CD4-positive, alpha-beta T cell (primary cell): ENCODE data around the gene LRAT. TPM values are rescaled to one million over a fixed set of nuclear protein-coding genes. Genes with fewer than 3 reads are reported as not detected.

Experiments used
- ATAC-seq: fragments of 200-7000 bp; cut with Tn5 transposase; one replicate; pipeline ENCODE4 v1.10.0; 2022; ENCODE audit warnings: mild to moderate bottlenecking; ENCODE audit not compliant: poor library complexity
- CTCF ChIA-PET: fragments of 350-600 bp; sonication (Branson Sonifier 250); formaldehyde crosslinking; loops from one replicate; lab custom pipeline; 2021; ENCODE audit warnings: antibody characterized with exemption, inconsistent platforms; lab: Charles Lee
- POLR2A ChIA-PET: fragments of 350-600 bp; sonication (Branson Sonifier 250); formaldehyde crosslinking; loops from one replicate; lab custom pipeline; 2021; ENCODE audit warnings: antibody characterized with exemption, inconsistent platforms; lab: Charles Lee
- DNase-seq, 14 experiments: peaks; one replicate each; pipeline ENCODE4 v3.0.0-alpha.2; 2013 to 2020; ENCODE audit warnings: mixed read lengths in 2 of 14
- H3K27ac ChIP-seq, 2 donors: one replicate each; pipeline versions ENCODE4 v1.5.1 to v1.7.0; 2013; ENCODE audit warnings: low read length in 2 of 2, low read depth in 1 of 2, mild to moderate bottlenecking in 1 of 2
- H3K27me3 ChIP-seq, 2 experiments: 1 replicate in 1 of 2; 2 replicates in 1 of 2; pipeline versions ENCODE4 v1.6.1 to v1.7.0; 2013; ENCODE audit warnings: low read length in 2 of 2, control low read depth in 1 of 2, mild to moderate bottlenecking in 1 of 2, moderate library complexity in 1 of 2; ENCODE audit not compliant: insufficient read depth in 2 of 2, control insufficient read depth in 1 of 2
- H3K36me3 ChIP-seq: one replicate; pipeline ENCODE4 v1.6.1; 2013; ENCODE audit warnings: low read length, control low read depth; ENCODE audit not compliant: insufficient read depth
- H3K4me1 ChIP-seq: one replicate; pipeline ENCODE4 v1.6.1; 2013; ENCODE audit warnings: low read length, control low read depth; ENCODE audit not compliant: insufficient read depth
- H3K4me3 ChIP-seq: one replicate; pipeline ENCODE4 v1.5.1; 2013; ENCODE audit warnings: mild to moderate bottlenecking, low read length, moderate library complexity
- H3K9me3 ChIP-seq, 2 experiments: 1 replicate in 1 of 2; 2 replicates in 1 of 2; pipeline versions ENCODE4 v1.6.1 to v1.7.0; 2013; ENCODE audit warnings: low read length in 2 of 2, mild to moderate bottlenecking in 2 of 2, control low read depth in 1 of 2, moderate library complexity in 1 of 2; ENCODE audit not compliant: control insufficient read depth in 1 of 2, insufficient read depth in 1 of 2
- H3K27ac Mint-ChIP-seq: one replicate; pipeline ENCODE4 v1.8.0; 2020; ENCODE audit warnings: mixed read lengths
- H3K27me3 Mint-ChIP-seq: one replicate; pipeline ENCODE4 v1.8.0; 2021; ENCODE audit warnings: mixed read lengths
- H3K36me3 Mint-ChIP-seq: one replicate; pipeline ENCODE4 v1.8.0; 2021; ENCODE audit warnings: low read depth, mixed read lengths
- H3K4me1 Mint-ChIP-seq: one replicate; pipeline ENCODE4 v1.8.0; 2021; ENCODE audit warnings: low read depth, mixed read lengths
- H3K4me3 Mint-ChIP-seq: one replicate; pipeline ENCODE4 v1.8.0; 2020; ENCODE audit warnings: mild to moderate bottlenecking, mixed read lengths
- H3K9me3 Mint-ChIP-seq: one replicate; pipeline ENCODE4 v1.8.0; 2020; ENCODE audit warnings: mixed read lengths
- intact Hi-C, 2 experiments: fragments of 100-400 bp; cut with DNase I in 1 of 2; cut with micrococcal nuclease in 1 of 2; formaldehyde crosslinking; loops; one replicate each; pipeline versions ENCODE4 v1.15.1 to v1.9.0; 2023 to 2025; cut with DNase I, micrococcal nuclease
- total RNA-seq, 174 experiments: library from RNA in 2 of 174; stranded (reverse) in 2 of 174; gene quantifications; one replicate each; pipeline ENCODE4 v1.2.3 and lab custom pipeline; 2021 to 2026
- TF ChIP-seq, protein P1 (sequence below): fragments of 200-600 bp; IDR thresholded peaks from one replicate; pipeline ENCODE4 v1.8.0; 2022; ENCODE audit warnings: antibody characterized with exemption, mild to moderate bottlenecking

The LRAT gene
- total RNA-seq, 2 experiments from 2014 or later: not detected

DNA sequence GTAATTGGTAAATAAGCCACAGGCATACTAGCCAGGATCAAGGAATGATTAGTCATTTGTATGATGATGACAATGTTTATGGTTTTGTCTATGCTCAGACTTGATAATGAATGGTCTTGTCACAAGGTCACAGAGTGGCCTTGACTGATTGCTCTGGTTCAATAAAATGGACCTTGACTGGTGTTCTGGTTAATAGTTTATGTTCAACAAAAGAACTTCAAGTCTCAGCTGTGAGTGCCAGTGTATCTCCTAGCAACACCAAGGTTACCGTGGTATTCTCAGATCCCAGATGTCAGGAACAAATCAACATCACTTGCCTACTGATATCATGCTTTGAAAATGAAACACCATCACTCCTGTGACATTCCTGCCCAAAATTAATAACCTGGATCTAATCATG lies 16.3 kb upstream of the LRAT start:
- Mint-ChIP-seq H3K9me3 (no peaks in the 10 kb centered on the region), H3K27ac (no peak overlapping the region), H3K36me3 (no peaks in the 10 kb centered on the region), H3K4me1 (no peaks in the 10 kb centered on the region), H3K4me3 (no peak overlapping the region), H3K27me3 (peaks cover 30% of the 10 kb centered on the region)
- Histone ChIP-seq H3K36me3 (no peaks in the 10 kb centered on the region), H3K9me3 (no peaks in the 10 kb centered on the region), H3K4me3 (no peak overlapping the region), H3K27me3 (no peaks in the 10 kb centered on the region), H3K27ac (no peak overlapping the region), H3K4me1 (no peaks in the 10 kb centered on the region)
- intact Hi-C loops: no loop called here
- TF ChIP-seq, protein P1, sequence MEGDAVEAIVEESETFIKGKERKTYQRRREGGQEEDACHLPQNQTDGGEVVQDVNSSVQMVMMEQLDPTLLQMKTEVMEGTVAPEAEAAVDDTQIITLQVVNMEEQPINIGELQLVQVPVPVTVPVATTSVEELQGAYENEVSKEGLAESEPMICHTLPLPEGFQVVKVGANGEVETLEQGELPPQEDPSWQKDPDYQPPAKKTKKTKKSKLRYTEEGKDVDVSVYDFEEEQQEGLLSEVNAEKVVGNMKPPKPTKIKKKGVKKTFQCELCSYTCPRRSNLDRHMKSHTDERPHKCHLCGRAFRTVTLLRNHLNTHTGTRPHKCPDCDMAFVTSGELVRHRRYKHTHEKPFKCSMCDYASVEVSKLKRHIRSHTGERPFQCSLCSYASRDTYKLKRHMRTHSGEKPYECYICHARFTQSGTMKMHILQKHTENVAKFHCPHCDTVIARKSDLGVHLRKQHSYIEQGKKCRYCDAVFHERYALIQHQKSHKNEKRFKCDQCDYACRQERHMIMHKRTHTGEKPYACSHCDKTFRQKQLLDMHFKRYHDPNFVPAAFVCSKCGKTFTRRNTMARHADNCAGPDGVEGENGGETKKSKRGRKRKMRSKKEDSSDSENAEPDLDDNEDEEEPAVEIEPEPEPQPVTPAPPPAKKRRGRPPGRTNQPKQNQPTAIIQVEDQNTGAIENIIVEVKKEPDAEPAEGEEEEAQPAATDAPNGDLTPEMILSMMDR: no peak
- ATAC-seq (no peak), DNase-seq (no peak)
- ChIA-PET POLR2A (no interaction called here), CTCF (no interaction called here)

DNA sequence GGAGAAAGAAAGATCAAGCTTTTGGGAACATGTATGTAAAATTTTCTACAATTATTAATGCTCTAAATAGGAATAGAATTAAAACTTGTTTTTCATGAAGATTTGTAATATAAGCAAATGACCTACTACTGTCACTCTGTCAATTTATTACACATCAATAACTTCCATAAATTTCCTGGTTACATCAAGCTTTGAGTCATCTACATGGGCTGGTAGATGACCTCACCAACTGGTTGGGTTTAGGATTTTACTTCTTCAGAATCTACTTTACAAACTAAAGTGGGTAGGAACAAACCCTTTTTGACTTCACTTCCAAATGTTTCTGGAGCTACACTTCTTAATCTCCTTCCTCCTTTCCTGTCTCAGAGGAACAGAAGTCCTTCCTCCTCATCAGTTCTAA lies 12.0 kb upstream of the LRAT start:
- TF ChIP-seq, protein P1: no peak
- Histone ChIP-seq H3K4me1 (no peaks in the 10 kb centered on the region), H3K4me3 (no peak overlapping the region), H3K36me3 (no peaks in the 10 kb centered on the region), H3K27me3 (no peaks in the 10 kb centered on the region), H3K27ac (no peak overlapping the region), H3K9me3 (no peaks in the 10 kb centered on the region)
- DNase-seq: no peak
- peaks cover 31% of the 10 kb centered on the region for H3K27me3 Mint-ChIP-seq
- H3K4me1 Mint-ChIP-seq: no peaks in the 10 kb centered on the region
- H3K27ac Mint-ChIP-seq: no peak overlapping the region
- H3K4me3 Mint-ChIP-seq: no peak overlapping the region
- H3K36me3 Mint-ChIP-seq: no peaks in the 10 kb centered on the region
- no peaks in the 10 kb centered on the region for H3K9me3 Mint-ChIP-seq
- intact Hi-C loops: no loop called here
- ChIA-PET POLR2A (no interaction called here), CTCF (interaction anchor here (1.8 kb wide), 1 partner anchor 9 kb away, joined by 5 read pairs; no protein-coding TSS in a partner anchor)
- no peak for ATAC-seq

DNA sequence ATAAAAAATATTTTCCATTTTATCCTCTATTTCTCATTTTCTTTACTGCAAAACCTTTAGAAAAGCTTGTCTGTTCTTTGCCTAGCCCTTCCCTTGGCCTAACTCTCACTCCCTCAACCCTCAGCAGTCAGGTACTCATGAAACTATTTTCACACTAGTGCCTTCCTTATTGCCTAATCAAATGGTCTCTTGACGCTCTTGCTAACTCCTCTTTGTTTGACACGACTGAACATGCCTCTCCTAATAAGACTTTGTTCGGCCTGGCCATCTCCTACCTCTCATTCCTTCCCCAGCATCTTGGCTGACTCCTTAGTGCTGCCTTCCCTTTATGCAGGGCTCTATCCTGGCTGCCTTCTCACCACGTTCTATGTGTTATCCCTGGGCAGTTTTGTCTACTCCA lies 11.1 kb upstream of the LRAT start:
- H3K9me3 Mint-ChIP-seq: no peaks in the 10 kb centered on the region
- DNase-seq (no peak), ATAC-seq (no peak)
- CTCF ChIA-PET: interaction anchor here (1.8 kb wide), 1 partner anchor 10 kb away, joined by 5 read pairs; no protein-coding TSS in a partner anchor
- H3K36me3 Mint-ChIP-seq: no peaks in the 10 kb centered on the region
- H3K4me1 Mint-ChIP-seq: no peaks in the 10 kb centered on the region
- no peaks in the 10 kb centered on the region for H3K27me3 ChIP-seq
- peaks cover 32% of the 10 kb centered on the region for H3K27me3 Mint-ChIP-seq
- POLR2A ChIA-PET: no interaction called here
- no peaks in the 10 kb centered on the region for H3K36me3 ChIP-seq
- TF ChIP-seq, protein P1: no peak
- H3K27ac ChIP-seq: no peak overlapping the region
- H3K9me3 ChIP-seq: no peaks in the 10 kb centered on the region
- H3K4me3 Mint-ChIP-seq: no peak overlapping the region
- no peak overlapping the region for H3K27ac Mint-ChIP-seq
- intact Hi-C loops: no loop called here
- no peak overlapping the region for H3K4me3 ChIP-seq
- no peaks in the 10 kb centered on the region for H3K4me1 ChIP-seq
